IMR-90 (cell line): ENCODE results near the gene ACOXL. TPM values are rescaled to one million over a fixed set of nuclear protein-coding genes. Genes with fewer than 3 reads are reported as not detected.

ENCODE experiments used
- ATAC-seq: fragments of 200-7000 bp; cut with Tn5 transposase; 2 replicates; pipeline ENCODE4 v1.9.1; 2020; ENCODE audit warnings: low read depth, mild to moderate bottlenecking, moderate library complexity
- BruUV-seq: library from RNA; stranded (reverse); fragments of 400-500 nt; replicated peaks from 2 replicates; lab custom pipeline; 2021; lab: Mats Ljungman, UMichigan
- CTCF ChIA-PET: fragments of 300-600 bp; formaldehyde crosslinking; extraction: SDS; loops from one replicate; lab custom pipeline; 2021; ENCODE audit warnings: antibody characterized with exemption; lab: Yijun Ruan, JAX
- POLR2A ChIA-PET: fragments of 300-600 bp; sonication (Branson Sonifier 250); formaldehyde crosslinking; loops from one replicate; lab custom pipeline; 2022; ENCODE audit warnings: antibody characterized with exemption; ENCODE audit not compliant: unreplicated experiment; lab: Charles Lee
- DNase-seq: peaks from one replicate; pipeline ENCODE4 v3.0.0; 2013
- H2AFZ ChIP-seq: replicated peaks from 2 replicates; pipeline ENCODE3; 2013; ENCODE audit warnings: low read length, mild to moderate bottlenecking; ENCODE audit not compliant: poor library complexity
- H2AK5ac ChIP-seq: 2 replicates; pipeline ENCODE4 v1.6.1; 2013; ENCODE audit warnings: low read depth, low read length, inconsistent platforms
- H2AK9ac ChIP-seq: replicated peaks from 2 replicates; pipeline ENCODE3; 2013; ENCODE audit warnings: mild to moderate bottlenecking, low read depth, low read length, moderate library complexity; ENCODE audit not compliant: poor library complexity
- H2BK120ac ChIP-seq: 2 replicates; pipeline ENCODE4 v1.6.1; 2013; ENCODE audit warnings: low read depth, low read length, inconsistent platforms
- H2BK15ac ChIP-seq: 3 replicates; pipeline ENCODE4 v1.6.1; 2013; ENCODE audit warnings: low read depth, low read length, inconsistent platforms
- H2BK20ac ChIP-seq: 2 replicates; pipeline ENCODE4 v1.6.1; 2013; ENCODE audit warnings: low read depth, mild to moderate bottlenecking, inconsistent platforms, low read length, moderate library complexity
- H2BK5ac ChIP-seq: 2 replicates; pipeline ENCODE4 v1.6.1; 2013; ENCODE audit warnings: mild to moderate bottlenecking, low read depth, low read length, inconsistent platforms; ENCODE audit not compliant: poor library complexity, severe bottlenecking
- H3K14ac ChIP-seq: replicated peaks from 2 replicates; pipeline ENCODE4 v1.6.1; 2013; ENCODE audit warnings: low read depth, low read length, inconsistent platforms
- H3K18ac ChIP-seq: 2 replicates; pipeline ENCODE4 v1.6.1; 2013; ENCODE audit warnings: low read depth, low read length, control low read depth
- H3K23ac ChIP-seq: 2 replicates; pipeline ENCODE4 v1.6.1; 2013; ENCODE audit warnings: low read depth, low read length, inconsistent platforms
- H3K27ac ChIP-seq: 2 replicates; pipeline ENCODE4 v1.5.1; 2013; ENCODE audit warnings: mild to moderate bottlenecking, control low read depth, low read length; ENCODE audit not compliant: insufficient read depth
- H3K27me3 ChIP-seq: 2 replicates; pipeline ENCODE4 v1.6.1; 2013; ENCODE audit warnings: low read length; ENCODE audit not compliant: control insufficient read depth, insufficient read depth
- H3K36me3 ChIP-seq: 2 replicates; pipeline ENCODE4 v1.6.1; 2013; ENCODE audit warnings: low read length, mixed read lengths; ENCODE audit not compliant: control insufficient read depth, insufficient read depth
- H3K4ac ChIP-seq: 2 replicates; pipeline ENCODE4 v1.6.1; 2013; ENCODE audit warnings: low read depth, low read length, inconsistent platforms
- H3K4me1 ChIP-seq: 2 replicates; pipeline ENCODE4 v1.6.1; 2013; ENCODE audit warnings: low read length, mixed read lengths; ENCODE audit not compliant: control insufficient read depth, insufficient read depth
- H3K4me2 ChIP-seq: 2 replicates; pipeline ENCODE4 v1.6.1; 2013; ENCODE audit warnings: low read depth, mild to moderate bottlenecking, control low read depth, low read length, moderate library complexity
- H3K4me3 ChIP-seq: 2 replicates; pipeline ENCODE4 v1.5.1; 2013; ENCODE audit warnings: low read depth, mild to moderate bottlenecking, control low read depth, low read length, moderate library complexity; ENCODE audit not compliant: insufficient read depth
- H3K56ac ChIP-seq: 2 replicates; pipeline ENCODE4 v1.6.1; 2013; ENCODE audit warnings: low read length, inconsistent platforms; ENCODE audit not compliant: insufficient read depth; ENCODE audit errors: extremely low read depth
- H3K79me1 ChIP-seq, 2 experiments: 2 replicates each; pipeline ENCODE4 v1.6.1; 2013; ENCODE audit warnings: low read length in 2 of 2, inconsistent platforms in 1 of 2, low read depth in 1 of 2
- H3K9ac ChIP-seq: 2 replicates; pipeline ENCODE4 v1.6.1; 2013; ENCODE audit warnings: low read depth, low read length, control low read depth
- H3K9me1 ChIP-seq: 2 replicates; pipeline ENCODE4 v1.6.1; 2013; ENCODE audit warnings: low read length, inconsistent platforms; ENCODE audit not compliant: insufficient read depth
- H3K9me3 ChIP-seq: 2 replicates; pipeline ENCODE4 v1.6.1; 2013; ENCODE audit warnings: low read length; ENCODE audit not compliant: control insufficient read depth, insufficient read depth
- H4K20me1 ChIP-seq: 2 replicates; pipeline ENCODE4 v1.6.1; 2013; ENCODE audit warnings: low read length, inconsistent platforms; ENCODE audit not compliant: insufficient read depth
- H4K5ac ChIP-seq: 2 replicates; pipeline ENCODE4 v1.6.1; 2013; ENCODE audit warnings: mild to moderate bottlenecking, low read depth, low read length, control low read depth
- H4K8ac ChIP-seq, 2 experiments: 2 replicates each; pipeline ENCODE4 v1.6.1; 2013; ENCODE audit warnings: low read depth in 2 of 2, low read length in 2 of 2, control low read depth in 1 of 2, inconsistent platforms in 1 of 2
- H4K91ac ChIP-seq: 2 replicates; pipeline ENCODE4 v1.6.1; 2013; ENCODE audit warnings: low read depth, low read length, inconsistent platforms; ENCODE audit not compliant: insufficient read depth
- BHLHE40 ChIP-seq: fragments of 150-350 bp; IDR thresholded peaks from 2 replicates; pipeline ENCODE4 v1.6.1; 2016; ENCODE audit warnings: mild to moderate bottlenecking, low read depth, low read length
- CEBPB ChIP-seq: IDR thresholded peaks from 2 replicates; pipeline ENCODE4 v1.6.1; 2012; ENCODE audit warnings: low read depth, low read length, improper control_type of control experiment
- CHD1 ChIP-seq: IDR thresholded peaks from 2 replicates; pipeline ENCODE4 v1.6.1; 2012; ENCODE audit warnings: low read depth, low read length, improper control_type of control experiment
- CTCF ChIP-seq: conservative IDR thresholded peaks from 2 replicates; pipeline ENCODE4 v1.5.1; 2012; ENCODE audit warnings: mild to moderate bottlenecking, low read depth, low read length, improper control_type of control experiment
- ELK1 ChIP-seq: fragments of 150-350 bp; IDR thresholded peaks from 2 replicates; pipeline ENCODE4 v1.6.1; 2016; ENCODE audit warnings: low read depth, mild to moderate bottlenecking, low read length, moderate library complexity, borderline replicate concordance
- FOS ChIP-seq: fragments of 150-350 bp; IDR thresholded peaks from 2 replicates; pipeline ENCODE4 v1.6.1; 2016; ENCODE audit warnings: low read depth, low read length
- MAFK ChIP-seq: IDR thresholded peaks from 2 replicates; pipeline ENCODE4 v1.6.1; 2012; ENCODE audit warnings: low read depth, low read length, improper control_type of control experiment
- MAZ ChIP-seq: IDR thresholded peaks from 2 replicates; pipeline ENCODE4 v1.6.1; 2012; ENCODE audit warnings: low read depth, mild to moderate bottlenecking, low read length, improper control_type of control experiment, moderate library complexity, borderline replicate concordance
- MXI1 ChIP-seq: IDR thresholded peaks from 2 replicates; pipeline ENCODE4 v1.6.1; 2012; ENCODE audit warnings: low read depth, mild to moderate bottlenecking, low read length, moderate library complexity, borderline replicate concordance
- NFE2L2 ChIP-seq: fragments of 150-350 bp; IDR thresholded peaks from 2 replicates; pipeline ENCODE4 v1.6.1; 2016; ENCODE audit warnings: low read depth, mild to moderate bottlenecking, low read length
- RAD21 ChIP-seq: IDR thresholded peaks from 2 replicates; pipeline ENCODE4 v1.6.1; 2012; ENCODE audit warnings: low read length, improper control_type of control experiment
- RCOR1 ChIP-seq: IDR thresholded peaks from 2 replicates; pipeline ENCODE4 v1.6.1; 2012; ENCODE audit warnings: mild to moderate bottlenecking, low read length, improper control_type of control experiment; ENCODE audit not compliant: insufficient replicate concordance
- RFX5 ChIP-seq: IDR thresholded peaks from 2 replicates; pipeline ENCODE4 v1.8.0; 2012; ENCODE audit warnings: low read depth, mild to moderate bottlenecking, low read length, moderate library complexity
- SMC3 ChIP-seq: fragments of 150-350 bp; IDR thresholded peaks from 2 replicates; pipeline ENCODE4 v1.6.1; 2016; ENCODE audit warnings: low read depth, mild to moderate bottlenecking, antibody characterized with exemption, low read length, moderate library complexity
- USF2 ChIP-seq: fragments of 150-350 bp; IDR thresholded peaks from 2 replicates; pipeline ENCODE4 v1.6.1; 2017; ENCODE audit warnings: mild to moderate bottlenecking, antibody characterized with exemption, low read length, low read depth
- WGBS, 2 experiments: methylation state at CpG; one replicate each; pipeline versions ENCODE4 v1.1.5 to v1.1.7; 2013; ENCODE audit warnings: missing lambda C conversion rate in 2 of 2; ENCODE audit not compliant: insufficient read length in 1 of 2; ENCODE audit errors: extremely low coverage in 2 of 2; 5-methylcytosine and 5-hydroxymethylcytosine counted together
- dilution Hi-C: fragments of 300-500 bp; cut with HindIII; formaldehyde crosslinking; loops from one replicate; pipeline ENCODE4 v1.14.3; 2018; ENCODE audit warnings: low sequenced_read_pairs; ENCODE audit not compliant: unreplicated experiment
- in situ Hi-C: fragments of 300-500 bp; cut with MboI; formaldehyde crosslinking; loops from 3 replicates; pipeline ENCODE4 v1.14.3; 2019; ENCODE audit warnings: low sequenced_read_pairs, inconsistent platforms, mixed read lengths
- intact Hi-C: fragments of 100-400 bp; cut with micrococcal nuclease; formaldehyde crosslinking; loops from 2 replicates; pipeline ENCODE4 v1.10.0; 2022
- polyA plus RNA-seq, 3 experiments: library from polyadenylated mRNA; depleted of rRNA; stranded (reverse); fragments of >200 nt; gene quantifications; 2 replicates each; pipeline ENCODE4 v1.2.3, GENCODE V29; 2012; ENCODE audit warnings: low replicate concordance in 1 of 3
- total RNA-seq: library from RNA; depleted of rRNA; stranded (reverse); fragments of >200 nt; gene quantifications from 2 replicates; pipeline ENCODE4 v1.2.3, GENCODE V29; 2012

The ACOXL gene
- total and polyA plus RNA-seq, 2 of the 4 experiments (the other 2 are of a cell fraction) = not detected

GRCh38 chr2:110919738-110920137 is 187.4 kb downstream of the ACOXL start:
- Histone ChIP-seq H2AK9ac (no peak overlapping the region), H2BK5ac (no peak overlapping the region), H3K14ac (no peak overlapping the region), H3K9ac (no peak overlapping the region), H3K27me3 (0 out of 2 replicates have a peak, but pooled peaks cover 2% of the 10 kb centered on the region), H3K36me3 (no peaks in the 10 kb centered on the region), H2AFZ (no peak overlapping the region), H2AK5ac (no peak overlapping the region), H2BK15ac (no peak overlapping the region), H4K5ac (no peak overlapping the region), H3K23ac (no peak overlapping the region), H2BK20ac (no peak overlapping the region), H3K18ac (no peak overlapping the region), H2BK120ac (no peak overlapping the region), H3K4me1 (no peaks in the 10 kb centered on the region), H4K8ac (no peak overlapping the region), H4K91ac (no peak overlapping the region), H3K4me3 (no peak overlapping the region), H3K4me2 (no peak overlapping the region), H4K20me1 (no peaks in the 10 kb centered on the region), H3K4ac (no peak overlapping the region), H3K9me1 (no peaks in the 10 kb centered on the region), H3K56ac (no peak overlapping the region), H3K27ac (no peak overlapping the region), H3K9me3 (no peaks in the 10 kb centered on the region), H3K79me1 (no peaks in the 10 kb centered on the region)
- intact Hi-C loops = no loop called here
- dilution Hi-C loops = no loop called here
- ATAC-seq = no peak
- WGBS, 2 experiments = no CpG with 5 or more reads among the region's 1 CpG
- DNase-seq = no peak
- BruUV-seq = no TSS peak
- TF ChIP-seq SMC3 (no peak), RFX5 (no peak), USF2 (no peak), FOS (no peak), NFE2L2 (no peak), BHLHE40 (no peak), MXI1 (no peak), CHD1 (no peak), ELK1 (no peak), RCOR1 (no peak), RAD21 (no peak), CEBPB (no peak), MAZ (no peak), MAFK (no peak), CTCF (no peak)
- ChIA-PET POLR2A (no interaction called here), CTCF (no interaction called here)
- in situ Hi-C loops = no loop called here
